GM10248 (cell line): ENCODE measurements around the gene SBK3.

Source experiments
- CTCF ChIA-PET: fragments of 300-600 bp; sonication (Branson Sonifier 250); formaldehyde crosslinking; extraction: SDS; loops from one replicate; lab custom pipeline; 2021; ENCODE audit warnings: antibody characterized with exemption; lab: Yijun Ruan, JAX
- POLR2A ChIA-PET: fragments of 350-650 bp; sonication (Branson Sonifier 250); formaldehyde crosslinking; extraction: SDS; loops from one replicate; lab custom pipeline; 2020; ENCODE audit warnings: antibody characterized with exemption; lab: Yijun Ruan, JAX
- DNase-seq: peaks from one replicate; pipeline ENCODE4 v3.0.0; 2012; ENCODE audit errors: extremely low spot score
- CTCF ChIP-seq: IDR thresholded peaks from 2 replicates; pipeline ENCODE4 v1.5.1; 2012; ENCODE audit warnings: mild to moderate bottlenecking, low read depth; ENCODE audit errors: extremely low read depth, missing control alignments, control extremely low read depth

The SBK3 gene

GRCh38 chr19:55550321-55550650 is 4.9 kb upstream of the SBK3 start:
- ChIA-PET CTCF (interaction anchor here (1.0 to 1.2 kb wide), 2 partner anchors 8 to 83 kb away, joined by 3 read pairs; no protein-coding TSS in a partner anchor), POLR2A (no interaction called here)
- DNase-seq = no peak
- TF ChIP-seq CTCF = no peak

- CTCF ChIA-PET = interaction anchor here (0.9 to 1.2 kb wide), 3 partner anchors 8 to 83 kb away, joined by 3 read pairs; no protein-coding TSS in a partner anchor
- POLR2A ChIA-PET = no interaction called here
- TF ChIP-seq CTCF = no peak
- DNase-seq = no peak
Measured at GRCh38 chr19:55549500-55550320, 4.4 kb upstream of the SBK3 start.

GRCh38 chr19:55546822-55547614 is 1.7 kb upstream of the SBK3 start:
- no peak for TF ChIP-seq CTCF
- ChIA-PET CTCF (interaction anchor here (1.5 to 1.9 kb wide), 2 partner anchors 59 to 80 kb away, joined by 3 to 5 read pairs; no protein-coding TSS in a partner anchor), POLR2A (no interaction called here)
- no peak for DNase-seq

GRCh38 chr19:55546011-55546410 is 668 bp upstream of the SBK3 start:
- POLR2A ChIA-PET = no interaction called here
- CTCF ChIA-PET = no interaction called here
- DNase-seq = no peak
- TF ChIP-seq CTCF = no peak

- ChIA-PET POLR2A (no interaction called here), CTCF (no interaction called here)
- no peak for DNase-seq
- no peak for TF ChIP-seq CTCF
Measured at GRCh38 chr19:55544776-55545439, 435 bp downstream of the SBK3 start.

GRCh38 chr19:55544014-55544413 is 1.3 kb downstream of the SBK3 start:
- CTCF ChIA-PET = no interaction called here
- DNase-seq = no peak
- no peak for TF ChIP-seq CTCF
- POLR2A ChIA-PET = no interaction called here
